NCI-H146 treated with DMSO at 0.1 percent for 48 hours (cell line): ENCODE results near the gene NIF3L1.

Experiments used
- DNase-seq: peaks from one replicate; lab custom pipeline; 2025; ENCODE audit not compliant: unreplicated experiment; lab: John Stamatoyannopoulos, UW

NIF3L1 gene

GRCh38 chr2:200888704-200889625 lies at the start of gene NIF3L1, which contains the start of gene PPIL3:
Gene NIF3L1, plus strand, starts transcription at chr2:200889371. Its CDS starts 2,573 bp downstream, at chr2:200891944.
Gene PPIL3, minus strand, starts transcription at chr2:200889077. Its CDS starts 1,462 bp downstream, at chr2:200887615.
- peak; percentile 83 for DNase-seq

GRCh38 chr2:200839513-200839912 lies 49.7 kb upstream of the NIF3L1 start:
- DNase-seq: no peak

- no peak for DNase-seq
These were observed 44.9 kb upstream of the NIF3L1 start for GRCh38 chr2:200843993-200844948.

GRCh38 chr2:200845194-200845593 lies 44.0 kb upstream of the NIF3L1 start:
- no peak for DNase-seq

- DNase-seq: no peak
These were observed 43.4 kb upstream of the NIF3L1 start for GRCh38 chr2:200845669-200846325.

- no peak for DNase-seq
These were observed 41.9 kb upstream of the NIF3L1 start for GRCh38 chr2:200847269-200847668.

- DNase-seq: no peak
These were observed 41.2 kb upstream of the NIF3L1 start for GRCh38 chr2:200847939-200848338.

- no peak for DNase-seq
These were observed 38.5 kb upstream of the NIF3L1 start for GRCh38 chr2:200850512-200851256.

- DNase-seq: no peak
These were observed 37.5 kb upstream of the NIF3L1 start for GRCh38 chr2:200851398-200852248.

GRCh38 chr2:200852605-200853004 lies 36.6 kb upstream of the NIF3L1 start:
- no peak for DNase-seq

GRCh38 chr2:200856806-200857205 lies 32.4 kb upstream of the NIF3L1 start:
- DNase-seq: no peak

GRCh38 chr2:200860092-200860795 lies 28.9 kb upstream of the NIF3L1 start:
- no peak for DNase-seq

GRCh38 chr2:200861617-200862155 lies 27.5 kb upstream of the NIF3L1 start:
- DNase-seq: no peak

GRCh38 chr2:200862532-200863000 lies 26.6 kb upstream of the NIF3L1 start:
- no peak for DNase-seq

- no peak for DNase-seq
These were observed 25.4 kb upstream of the NIF3L1 start for GRCh38 chr2:200863782-200864175.

GRCh38 chr2:200864176-200865034 lies 24.8 kb upstream of the NIF3L1 start, which contains the start of gene CLK1:
Gene CLK1, minus strand, starts transcription at chr2:200864658. Its CDS starts 2,796 bp downstream, at chr2:200861862.
- DNase-seq: peak; percentile 59

- DNase-seq: no peak
These were observed 20.2 kb upstream of the NIF3L1 start for GRCh38 chr2:200869014-200869413.
